ENCODE data around the gene HTR3B.
"Not testable (repeated sequence)": the region's sequence is repeated elsewhere in the genome, so short reads cannot be mapped to it uniquely, and the experiment has no call there.

HTR3B gene

DNA sequence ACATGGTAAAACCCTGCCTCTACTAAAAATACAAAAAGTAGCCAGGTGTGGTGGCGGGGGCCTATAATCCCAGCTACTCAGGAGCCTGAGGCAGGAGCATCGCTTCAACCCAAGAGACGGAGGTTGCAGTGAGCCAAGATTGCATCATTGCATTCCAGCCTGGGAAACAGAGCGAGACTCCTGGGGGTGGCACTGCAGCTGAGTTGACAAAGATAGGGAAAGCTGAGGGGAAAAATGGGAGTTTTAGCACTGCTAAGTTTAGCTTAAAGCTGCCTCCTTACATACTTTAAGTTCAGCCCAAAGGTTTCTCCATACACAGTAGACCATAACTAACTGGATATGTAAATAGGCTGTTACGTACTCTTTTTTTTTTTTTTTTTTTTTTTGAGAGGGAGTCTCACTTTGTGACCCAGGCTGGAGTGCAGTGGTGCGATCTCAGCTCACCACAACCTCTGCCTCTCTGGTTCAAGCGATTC, 20.2 kb upstream of the HTR3B start:
- DNase-seq, result peak; percentile 59

DNA sequence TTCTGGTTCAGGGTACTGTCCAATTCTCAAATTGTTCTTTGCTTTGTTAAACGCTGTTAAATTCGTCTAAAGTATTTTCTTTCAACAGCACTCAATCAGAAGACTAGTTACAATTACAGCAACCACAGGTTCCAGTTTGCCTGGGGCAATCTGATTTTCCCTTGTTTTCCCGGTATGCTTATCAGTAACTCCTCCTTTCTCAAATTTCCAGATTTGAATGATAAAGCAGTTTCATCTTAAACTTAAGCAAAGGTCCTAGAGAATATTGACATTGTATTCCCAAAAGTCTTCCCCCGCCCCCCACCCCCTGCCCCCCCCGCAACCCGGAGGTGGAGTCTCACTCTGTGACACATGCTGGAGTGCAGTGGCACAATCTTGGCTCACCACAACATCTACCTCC, 18.7 kb upstream of the HTR3B start:
- DNase-seq, result no peak

DNA sequence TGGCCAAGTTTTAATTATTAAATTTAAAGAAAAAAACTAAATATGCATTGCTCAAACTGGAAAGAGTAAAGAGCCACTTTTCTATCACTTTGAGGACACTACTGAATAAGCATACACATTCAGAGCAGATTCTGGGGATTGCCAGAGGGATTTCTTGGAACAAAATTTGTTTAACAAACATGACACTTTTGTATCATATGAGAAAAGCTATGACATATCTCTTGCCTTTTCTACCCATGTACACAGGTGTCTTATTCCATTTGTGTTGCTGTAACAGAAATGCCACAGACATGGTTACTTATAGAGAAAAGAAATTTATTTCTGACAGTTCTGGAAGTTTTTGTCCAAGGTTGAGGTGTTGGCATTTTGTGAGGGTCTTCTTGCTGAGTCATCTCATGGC, 15.7 kb upstream of the HTR3B start:
- DNase-seq, result no peak

DNA sequence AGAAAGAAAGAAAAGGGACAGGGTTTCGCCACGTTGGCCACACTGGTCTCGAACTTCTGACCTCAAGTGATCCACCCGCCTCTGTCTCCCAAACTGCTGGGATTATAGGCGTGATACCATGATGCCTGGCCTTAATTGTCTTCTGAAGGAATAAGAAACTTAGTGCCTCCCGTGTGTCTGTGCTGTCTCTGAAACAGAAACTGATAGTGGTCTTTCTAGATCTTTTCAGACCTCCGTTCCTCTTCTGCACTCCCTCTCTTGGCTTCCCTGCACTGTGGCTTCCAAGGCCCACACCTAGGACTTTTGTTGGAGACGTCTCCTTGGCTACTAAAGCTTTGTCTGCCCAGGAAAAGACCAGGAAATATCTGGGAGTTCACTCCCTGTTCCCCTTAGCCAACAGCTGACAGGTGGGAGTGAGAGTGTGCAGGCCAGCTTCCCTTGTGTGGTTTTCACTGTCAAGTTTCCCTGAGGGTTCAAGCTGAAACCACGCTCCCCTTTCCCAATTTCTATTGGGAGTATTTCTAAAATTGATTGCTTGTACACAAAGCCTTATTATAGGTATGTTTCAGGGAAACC, 10.1 kb upstream of the HTR3B start:
- DNase-seq, result no peak

DNA sequence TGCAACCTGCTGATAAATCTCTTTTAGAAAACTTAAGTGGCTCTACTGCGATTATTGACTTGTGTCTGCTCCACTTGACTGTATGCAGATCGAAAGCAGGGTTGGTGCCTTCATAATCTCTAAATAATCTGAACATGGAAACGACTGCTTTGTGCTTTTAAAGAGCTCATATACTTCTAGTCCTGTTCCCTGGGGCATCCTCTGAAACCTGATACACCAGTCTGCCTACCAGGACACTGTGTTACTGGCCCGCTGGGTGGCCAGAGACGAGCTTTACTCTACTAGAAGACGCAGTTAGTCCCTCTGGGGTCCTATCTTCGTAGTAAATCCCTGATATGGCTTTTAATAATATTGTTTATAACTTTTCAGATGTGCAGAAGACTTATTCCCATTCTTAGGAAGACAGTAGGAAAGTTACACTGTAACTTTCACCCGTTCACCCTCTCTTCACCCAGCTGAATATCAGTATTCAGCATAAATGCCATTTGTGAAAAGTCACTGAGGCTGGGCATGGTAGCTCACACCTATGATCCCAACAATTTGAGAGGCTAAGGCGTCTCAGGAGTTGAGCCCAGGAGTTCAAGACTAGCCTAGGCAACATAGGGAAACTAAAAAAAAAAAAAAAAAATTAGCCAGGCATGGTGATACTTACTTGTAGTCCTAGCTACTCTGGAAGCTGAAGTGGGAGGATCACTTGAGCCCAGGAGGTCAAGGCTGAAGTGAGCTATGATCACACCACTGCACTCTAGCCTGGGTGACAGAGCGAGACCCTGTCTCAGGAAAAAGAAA, 9.0 kb upstream of the HTR3B start:
- no peak for DNase-seq

DNA sequence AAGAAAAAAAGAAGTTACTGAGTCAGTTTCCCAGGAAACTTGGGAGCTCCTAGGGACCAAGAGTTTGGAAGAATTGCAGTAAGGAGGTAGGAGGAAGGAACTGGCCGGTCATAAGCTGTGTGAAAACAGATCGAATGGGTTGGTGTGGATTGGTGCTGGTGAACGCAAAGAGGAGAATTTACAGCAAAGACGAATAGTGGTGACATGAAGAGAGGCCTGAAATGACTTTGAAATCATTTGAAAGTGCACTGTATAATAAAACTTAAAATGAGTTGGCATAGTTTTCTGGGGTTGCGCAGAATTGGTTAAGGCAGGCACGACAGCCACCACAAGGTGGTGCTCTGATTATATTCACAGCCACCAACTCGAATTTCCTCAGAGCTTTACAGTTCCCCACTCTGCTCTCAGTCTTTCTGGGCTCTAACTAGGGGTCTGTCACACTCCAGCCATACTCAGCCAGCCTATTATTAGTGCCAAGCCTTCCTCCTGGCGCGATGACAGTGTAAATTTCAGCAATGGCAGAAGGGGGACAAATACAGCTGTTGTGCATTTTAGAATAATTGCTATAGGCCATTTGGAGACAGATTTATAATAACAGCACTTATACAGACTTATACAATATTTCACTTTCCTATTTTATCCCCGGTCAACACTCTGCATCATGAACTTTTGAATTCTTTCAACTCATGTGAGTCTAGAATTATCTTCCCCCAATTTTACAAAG, 8.3 kb upstream of the HTR3B start:
- DNase-seq, result peak; percentile 17

DNA sequence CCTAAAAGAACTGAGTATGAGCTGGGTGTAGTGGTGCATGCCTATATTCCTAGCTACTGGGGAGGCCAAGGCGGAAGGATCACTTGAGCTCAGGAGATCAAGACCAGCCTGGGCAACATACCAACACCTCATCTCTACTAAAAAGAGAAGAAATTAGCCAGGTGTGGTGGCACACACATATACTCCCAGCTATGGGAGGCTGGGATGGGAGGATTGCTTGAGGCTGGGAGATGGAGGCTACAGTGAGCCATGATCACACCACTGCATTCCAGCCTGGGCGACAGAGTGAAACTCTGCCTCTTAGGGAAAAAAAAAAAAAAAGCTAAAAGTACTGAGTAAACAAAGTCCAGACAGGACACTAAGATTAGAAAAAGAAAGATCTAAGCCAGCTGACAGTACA, 3.5 kb upstream of the HTR3B start:
- no peak for DNase-seq

DNA sequence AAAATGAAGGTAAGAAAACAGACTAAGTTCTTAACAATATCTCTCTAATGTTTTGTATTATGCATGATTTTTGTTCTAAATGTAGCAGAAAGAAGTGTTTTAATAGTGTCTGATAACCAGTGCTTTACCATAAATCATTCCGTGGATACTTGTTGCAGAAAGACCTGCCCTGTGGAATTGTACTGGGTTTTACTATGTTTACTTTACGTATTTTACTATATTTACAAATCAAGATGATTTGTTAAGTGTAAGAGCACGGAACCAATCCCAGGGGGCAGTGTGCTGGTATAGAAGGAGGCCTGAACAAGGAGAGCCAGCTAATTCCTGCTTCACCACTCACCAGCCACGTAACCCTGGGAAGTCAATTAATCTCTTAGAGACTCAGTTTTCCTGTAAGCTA, 1.4 kb downstream of the HTR3B start:
- DNase-seq, result peak; percentile 3

DNA sequence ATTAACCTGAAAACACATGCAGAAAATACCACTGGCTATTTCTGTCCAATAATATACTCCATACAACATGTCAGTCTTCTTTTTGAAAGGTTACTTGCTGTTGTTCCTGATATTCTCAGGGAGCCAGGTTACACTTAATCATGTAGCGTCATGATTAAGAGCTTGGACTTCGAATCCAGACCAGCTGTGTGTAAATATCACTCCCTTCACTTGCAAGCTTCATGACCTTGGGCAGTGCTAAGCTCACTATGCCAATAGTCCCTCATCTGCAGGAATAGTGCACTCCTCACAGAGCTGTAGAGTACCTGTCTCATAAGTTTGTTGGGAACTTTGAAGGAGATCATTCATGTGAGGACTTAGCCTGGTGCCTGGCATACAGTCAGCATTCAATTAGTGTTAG, 1.9 kb downstream of the HTR3B start:
- DNase-seq, result no peak

DNA sequence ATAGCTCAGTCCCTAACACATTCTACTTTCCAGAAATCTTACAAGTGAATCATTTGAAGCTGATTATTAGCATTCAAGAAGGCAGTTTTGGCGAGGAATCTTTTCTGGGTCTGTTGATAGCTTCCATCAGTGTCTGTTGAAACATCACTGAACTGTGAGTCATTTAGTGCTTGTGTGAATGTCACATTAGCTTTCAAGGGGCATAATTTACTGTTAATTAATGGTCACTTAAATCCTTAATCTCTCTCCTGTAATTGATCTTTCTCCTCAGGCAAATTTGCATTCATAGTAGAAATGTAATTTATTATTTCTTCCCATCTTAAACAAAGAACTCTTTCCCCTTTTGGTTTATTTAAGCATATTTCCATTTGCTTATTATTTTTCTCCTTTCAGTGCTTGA, 2.6 kb downstream of the HTR3B start:
- DNase-seq, result no peak

DNA sequence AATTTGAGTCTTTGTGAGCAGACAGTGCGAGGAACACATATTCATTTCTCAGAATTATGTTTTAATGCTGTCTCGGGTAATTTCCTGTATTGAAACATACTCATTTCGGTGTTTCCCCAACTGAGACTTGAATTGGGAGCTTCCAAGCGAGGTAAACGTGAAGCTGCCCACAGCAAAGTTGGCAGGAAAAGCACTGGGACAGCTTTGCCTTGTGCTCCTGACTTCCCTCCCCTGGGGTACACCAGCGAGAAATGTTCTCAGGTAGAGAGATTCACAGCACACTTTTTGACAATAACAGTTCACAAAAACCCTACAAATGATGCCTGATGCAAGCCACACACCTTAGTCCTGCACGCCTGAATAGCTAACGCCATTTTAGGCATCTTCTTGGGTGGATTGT, 3.1 kb downstream of the HTR3B start:
- no peak for DNase-seq

DNA sequence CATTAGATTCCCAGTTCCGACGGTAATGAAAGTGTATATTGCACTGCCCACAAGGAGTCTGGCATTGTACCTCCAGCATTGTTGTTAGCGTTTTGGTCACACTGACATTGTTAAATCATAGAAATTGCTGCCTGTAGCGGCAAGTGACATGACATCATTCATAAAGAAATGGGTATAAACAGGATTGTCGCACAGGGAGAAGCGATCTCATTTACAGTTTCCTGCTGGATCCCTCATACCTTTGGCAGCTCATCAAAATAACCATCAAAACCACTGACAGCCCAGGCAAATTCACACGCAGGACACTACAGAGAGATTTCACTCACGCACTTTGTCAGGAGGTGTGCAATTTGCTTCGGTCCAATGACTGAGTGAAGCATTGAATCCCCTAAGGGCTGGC, 3.5 kb downstream of the HTR3B start:
- DNase-seq, result no peak

DNA sequence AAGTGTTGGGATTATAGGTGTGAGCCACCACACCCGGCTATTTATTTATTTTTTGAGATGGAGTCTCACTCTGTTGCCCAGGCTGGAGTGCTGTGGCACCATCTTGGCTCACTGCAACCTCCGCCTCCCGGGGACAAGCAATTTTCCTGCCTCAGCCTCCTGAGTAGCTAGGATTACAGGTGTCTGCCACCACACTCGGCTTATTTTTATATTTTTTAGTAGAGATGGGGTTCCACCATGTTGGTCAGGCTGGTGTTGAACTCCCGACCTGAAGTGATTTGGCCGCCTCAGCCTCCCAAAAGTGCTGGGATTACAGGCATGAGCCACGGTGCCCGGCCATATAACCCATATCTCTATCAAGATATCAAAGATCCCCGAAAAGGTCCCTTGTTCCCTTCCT, 6.9 kb downstream of the HTR3B start:
- not testable (repeated sequence) for DNase-seq

DNA sequence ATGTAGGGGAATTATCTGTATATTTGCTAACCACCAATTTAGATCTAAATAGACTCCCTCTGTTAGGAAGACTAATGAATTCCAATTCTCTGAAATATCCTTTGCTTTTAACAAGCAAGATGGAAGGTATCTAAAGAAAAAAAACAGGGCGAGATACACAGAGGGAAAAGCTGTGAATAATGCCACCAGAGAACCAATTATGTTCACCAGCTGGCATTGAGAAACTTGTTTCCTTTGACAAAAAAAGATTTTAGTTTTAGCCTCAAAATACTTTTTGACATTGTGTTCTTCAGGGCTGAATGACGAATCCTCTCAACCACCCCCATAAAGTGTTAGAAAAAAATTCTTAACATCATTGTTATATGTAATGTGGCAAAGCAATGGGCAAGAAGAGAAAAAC, 19.0 kb downstream of the HTR3B start:
- DNase-seq, result no peak

DNA sequence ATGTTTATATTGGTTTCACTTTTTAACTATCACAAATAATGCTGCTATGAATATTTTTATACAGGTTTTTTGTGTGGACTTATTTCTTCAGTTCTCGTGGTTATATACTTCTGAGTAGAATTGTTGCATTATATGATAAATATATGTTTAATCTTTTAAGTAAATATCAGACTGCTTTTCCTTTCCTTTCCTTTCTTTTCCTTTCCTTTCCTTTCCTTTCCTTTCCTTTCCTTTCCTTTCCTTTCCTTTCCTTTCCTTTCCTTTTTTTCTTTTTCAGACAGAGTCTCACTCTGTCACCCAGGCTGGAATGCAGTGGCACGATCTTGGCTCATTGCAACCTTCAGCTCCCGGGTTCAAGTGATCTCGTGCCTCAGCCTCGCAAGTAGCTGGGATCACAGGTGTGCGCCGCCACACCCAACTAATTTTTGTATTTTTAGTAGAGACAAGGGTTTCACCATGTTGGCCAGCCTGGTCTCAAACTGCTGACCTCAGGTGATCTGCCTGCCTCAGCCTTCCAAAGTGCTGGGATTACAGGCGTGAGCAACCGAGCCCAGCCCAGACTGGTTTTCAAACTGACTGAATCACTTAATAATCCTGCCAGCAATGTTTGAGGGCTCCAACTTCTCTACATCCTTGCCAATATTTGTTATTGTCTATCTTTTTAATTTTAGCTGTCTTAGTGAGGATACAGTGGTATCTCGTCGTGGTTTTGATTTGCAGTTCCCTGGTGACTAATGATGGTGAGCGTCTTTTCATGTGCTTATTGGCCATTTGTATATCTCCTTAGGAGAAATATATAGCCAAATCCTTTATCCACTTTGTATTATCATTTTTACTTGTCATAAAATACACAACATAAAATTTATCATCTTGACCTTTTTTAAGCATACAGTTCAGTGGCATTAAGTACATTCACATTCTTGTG, 21.9 kb downstream of the HTR3B start:
- DNase-seq, result no peak

DNA sequence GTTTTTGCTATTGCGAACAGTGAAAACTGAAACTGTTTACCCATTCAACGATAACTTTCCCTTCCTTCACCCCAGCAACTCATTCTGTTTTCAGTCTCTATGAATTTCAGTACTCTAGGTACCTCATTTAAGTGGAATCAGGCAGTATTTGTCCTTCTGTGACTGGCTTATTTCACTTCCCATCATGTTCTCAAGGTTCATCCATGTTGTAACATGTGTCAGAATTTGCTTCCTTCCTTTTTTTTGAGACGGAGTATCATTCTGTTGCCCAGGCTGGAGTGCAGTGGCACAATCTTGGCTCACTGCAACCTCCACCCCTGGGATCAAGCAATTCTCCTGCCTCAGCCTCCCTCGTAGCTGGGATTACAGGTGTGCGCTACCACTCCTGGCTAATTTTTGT, 23.7 kb downstream of the HTR3B start:
- DNase-seq, result no peak

DNA sequence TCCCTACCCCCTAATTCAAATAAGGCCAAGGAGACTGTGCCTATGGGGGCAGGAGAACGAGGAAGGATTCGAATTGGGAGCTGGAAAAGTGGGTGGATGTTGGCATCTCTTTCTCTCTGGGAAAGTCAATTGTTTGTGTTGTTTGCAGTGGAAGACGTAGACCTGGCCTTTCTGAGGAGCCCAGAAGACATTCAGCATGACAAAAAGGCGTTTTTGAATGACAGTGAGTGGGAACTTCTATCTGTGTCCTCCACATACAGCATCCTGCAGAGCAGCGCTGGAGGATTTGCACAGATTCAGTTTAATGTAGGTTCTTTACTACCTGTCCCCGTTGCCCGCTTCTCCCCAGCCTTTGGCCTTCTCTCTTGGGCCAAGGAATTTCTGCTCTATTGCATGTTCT, 28.2 kb downstream of the HTR3B start:
- no peak for DNase-seq

DNA sequence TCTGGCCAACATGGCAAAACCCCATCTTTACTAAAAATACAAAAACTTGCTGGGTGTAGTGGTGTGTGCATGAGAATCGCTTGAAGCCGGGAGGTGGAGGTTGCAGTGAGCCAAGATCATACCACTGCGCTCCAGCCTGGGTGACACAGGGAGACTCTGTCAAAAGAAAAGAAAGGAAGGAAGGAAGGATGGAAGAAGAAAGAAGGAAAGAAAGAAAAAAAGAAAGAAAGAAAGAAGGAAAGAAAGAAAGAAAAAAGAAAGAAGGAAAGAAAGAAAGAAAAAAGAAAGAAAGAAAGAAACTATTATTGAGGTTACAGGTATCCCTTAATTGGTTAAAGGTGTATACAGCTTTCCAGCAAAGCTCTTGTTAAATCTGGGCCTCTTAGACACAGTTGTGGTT, 29.6 kb downstream of the HTR3B start:
- DNase-seq, result not testable (repeated sequence)

DNA sequence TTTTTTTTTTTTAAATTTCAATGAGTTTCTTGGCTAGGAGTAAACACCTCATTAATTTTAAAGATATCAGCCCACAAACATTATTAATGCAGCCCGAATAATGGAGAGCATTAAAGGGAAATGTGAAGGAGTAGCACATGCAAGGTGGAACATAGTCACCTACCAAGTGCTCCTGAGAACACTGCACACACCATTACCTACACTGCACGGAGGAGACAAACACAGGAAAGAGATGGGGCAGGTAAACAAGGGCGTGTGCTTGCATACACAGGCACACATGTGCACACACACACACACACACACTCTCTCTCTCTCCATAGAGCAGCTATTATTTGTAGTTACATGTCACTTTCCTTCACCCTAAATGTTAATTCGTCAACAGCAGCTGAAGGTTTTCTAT, 30.2 kb downstream of the HTR3B start:
- no peak for DNase-seq

DNA sequence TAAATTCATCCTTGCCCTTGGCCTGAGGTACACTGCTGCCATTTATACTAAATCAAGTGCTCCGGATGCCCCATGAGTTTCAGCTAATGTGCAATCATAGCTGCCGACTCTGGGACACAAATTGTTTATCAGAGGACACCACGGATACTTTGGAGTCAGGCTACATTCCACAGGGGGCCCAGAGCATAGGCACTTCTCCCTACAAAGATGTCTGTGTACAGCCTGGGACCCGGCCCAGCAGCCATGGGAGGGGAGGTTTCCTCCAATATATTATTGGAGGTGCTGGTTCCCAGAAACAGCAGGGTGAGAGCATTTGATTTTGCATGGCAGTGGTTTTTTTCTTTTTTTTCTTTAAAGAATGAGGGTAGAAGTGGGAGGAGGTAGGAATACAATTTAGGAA, 31.3 kb downstream of the HTR3B start:
- DNase-seq, result no peak

DNA sequence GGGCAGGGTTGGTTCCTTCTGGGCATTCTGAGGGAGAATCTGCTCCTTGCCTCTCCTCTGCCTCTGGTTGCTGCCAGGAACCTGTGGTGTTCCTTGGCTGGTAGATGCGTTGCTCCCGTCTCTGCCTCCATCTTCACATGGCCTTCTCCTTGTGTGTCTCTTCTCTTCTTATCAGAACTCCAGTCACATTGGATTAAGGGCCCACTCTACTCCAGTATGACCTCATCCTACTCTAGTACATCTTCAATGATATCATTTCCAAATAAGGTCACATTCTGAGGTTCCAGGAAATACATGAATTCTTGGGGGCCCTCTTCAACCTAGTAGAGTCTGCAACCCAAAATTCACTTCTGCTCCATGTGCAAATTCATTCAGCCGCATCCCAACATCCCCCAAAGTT, 33.3 kb downstream of the HTR3B start:
- DNase-seq, result no peak

DNA sequence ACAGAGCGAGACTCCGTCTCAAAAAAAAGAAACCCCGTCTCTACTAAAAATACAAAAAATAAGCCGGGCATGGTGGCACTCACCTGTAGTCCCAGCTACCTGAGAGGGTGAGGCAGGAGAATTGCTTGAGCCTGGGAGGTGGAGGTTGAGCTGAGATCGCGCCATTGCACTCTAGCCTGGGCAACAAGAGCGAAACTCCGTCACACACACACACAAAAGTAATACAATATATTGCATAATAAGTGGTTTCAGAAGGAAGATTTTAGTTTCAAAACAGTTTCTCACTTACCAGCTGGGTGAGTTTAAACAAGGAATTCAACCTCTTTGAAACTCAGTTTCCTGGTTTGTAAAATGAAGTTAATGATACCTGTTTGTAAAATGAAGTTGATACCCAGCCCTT, 37.7 kb downstream of the HTR3B start:
- no peak for DNase-seq

DNA sequence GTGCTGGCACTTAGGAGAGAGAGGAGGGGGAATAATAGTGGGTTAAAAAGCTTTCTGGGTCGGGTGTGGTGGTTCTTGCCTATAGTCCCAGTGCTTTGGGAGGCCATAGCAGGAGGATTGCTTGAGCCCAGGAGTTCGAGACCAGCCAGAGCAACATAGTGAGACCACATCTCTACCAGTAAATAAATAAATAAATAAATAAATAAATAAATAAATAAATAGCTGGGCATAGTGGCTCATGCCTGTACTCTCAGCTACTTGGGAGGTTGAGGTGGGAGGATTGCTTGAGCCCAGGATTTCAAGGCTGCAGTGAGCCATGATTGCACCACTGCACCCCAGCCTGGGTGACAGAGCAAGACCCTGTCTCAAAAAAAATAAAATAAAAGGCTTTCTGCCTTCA, 41.6 kb downstream of the HTR3B start:
- DNase-seq, result not testable (repeated sequence)
